HepG2 (cell line): ENCODE results near the gene COMMD9. TPM values are rescaled to one million over a fixed set of nuclear protein-coding genes. Genes with fewer than 3 reads are reported as not detected.

Experiments
- polyA plus RNA-seq, 8 experiments: library from polyadenylated mRNA; depleted of rRNA in 3 of 8; stranded (reverse) in 7 of 8; unstranded in 1 of 8; fragments of >200 nt; fragmentation: Illumina TruSeq in 4 of 8; extraction: Trizol in 4 of 8; gene quantifications; 2 replicates each; pipeline versions ENCODE4 v1.2.1 to v1.2.3, GENCODE V29; 2011 to 2016; ENCODE audit warnings: low read depth in 4 of 8, missing spikeins in 1 of 8, mixed read lengths in 1 of 8; ENCODE audit not compliant: insufficient read depth in 1 of 8
- total RNA-seq, 5 experiments: library from RNA; depleted of rRNA; stranded (reverse); fragments of >200 nt; fragmentation: Illumina TruSeq; extraction: Trizol; gene quantifications; 2 replicates each; pipeline ENCODE4 v1.2.3, GENCODE V29; 2016; ENCODE audit warnings: low read depth in 1 of 5

Gene COMMD9
- total and polyA plus RNA-seq, 2 of the 13 experiments (the other 11 are each of a cell fraction or from before 2014, with no cell fraction given): 47.3 to 76.7 TPM

Other genes with a start within 250 kb of the COMMD9 start
- gene PRR5L, start 6.9 kb upstream of the COMMD9 start, total RNA-seq (2016; rRNA removed; fragmentation: Illumina TruSeq; extraction: Trizol): not detected in 2 replicates
- gene PRR5L, start 6.9 kb upstream of the COMMD9 start, polyA plus RNA-seq (2011; rRNA removed): 0.16 TPM in 1 of 2 replicates, not detected in the other
- 5.9 and 6.5 TPM in 2 replicates for gene TRAF6, start 220.8 kb upstream of the COMMD9 start, total RNA-seq (2016; rRNA removed; fragmentation: Illumina TruSeq; extraction: Trizol)
- 3.3 and 3.8 TPM in 2 replicates for gene TRAF6, start 220.8 kb upstream of the COMMD9 start, polyA plus RNA-seq (2011; rRNA removed)